Epithelial cell of proximal tubule (primary cell): ENCODE data around the gene DGKZ. TPM values are rescaled to one million over a fixed set of nuclear protein-coding genes. Genes with fewer than 3 reads are reported as not detected.

Experiments
- DNase-seq: peaks from one replicate; pipeline ENCODE4 v3.0.0-alpha.2; 2011; ENCODE audit warnings: low read depth
- H3K4me3 ChIP-seq: 2 replicates; pipeline ENCODE4 v1.5.1; 2011; ENCODE audit warnings: low read depth, mild to moderate bottlenecking, low read length
- CTCF ChIP-seq: conservative IDR thresholded peaks from 2 replicates; pipeline ENCODE4 v1.5.1; 2012; ENCODE audit warnings: low read depth, mild to moderate bottlenecking, low read length
- total RNA-seq: library from RNA; depleted of rRNA; stranded (reverse); fragments of >200 nt; gene quantifications from 2 replicates; pipeline ENCODE4 v1.2.3, GENCODE V29; 2015

DGKZ gene
- total RNA-seq, 1 donor from 2014 or later, result 41.1 TPM

- peak overlapping the region; percentile 26 for H3K4me3 ChIP-seq
- DNase-seq, result no peak
- no peak for TF ChIP-seq CTCF
Measured at GRCh38 chr11:46338636-46338987, 8.7 kb upstream of the DGKZ start.

- TF ChIP-seq CTCF, result no peak
- H3K4me3 ChIP-seq, result peak overlapping the region; percentile 26
- DNase-seq, result no peak
Measured at GRCh38 chr11:46338988-46339666, 8.1 kb upstream of the DGKZ start.

- TF ChIP-seq CTCF, result no peak
- H3K4me3 ChIP-seq, result no peak overlapping the region
- DNase-seq, result no peak
Measured at GRCh38 chr11:46339816-46340215, 7.4 kb upstream of the DGKZ start.

GRCh38 chr11:46341454-46341853 is 5.8 kb upstream of the DGKZ start:
- DNase-seq, result no peak
- H3K4me3 ChIP-seq, result no peak overlapping the region
- TF ChIP-seq CTCF, result no peak

- no peak overlapping the region for H3K4me3 ChIP-seq
- DNase-seq, result no peak
Measured at GRCh38 chr11:46342239-46342638, 5.0 kb upstream of the DGKZ start.

GRCh38 chr11:46343520-46343919 is 3.7 kb upstream of the DGKZ start:
- no peak overlapping the region for H3K4me3 ChIP-seq
- DNase-seq, result no peak
- TF ChIP-seq CTCF, result no peak

More at GRCh38 chr11:46342239-46342638, 5.0 kb upstream of the DGKZ start:
- no peak for TF ChIP-seq CTCF

- no peak for TF ChIP-seq CTCF
- H3K4me3 ChIP-seq, result no peak overlapping the region
- DNase-seq, result no peak
Measured at GRCh38 chr11:46345131-46345597, 2.1 kb upstream of the DGKZ start.
